ENCODE data around the gene GNRHR.
"Not testable (repeated sequence)": the region's sequence is repeated elsewhere in the genome, so short reads cannot be mapped to it uniquely, and the experiment has no call there.

Gene GNRHR

GRCh38 chr4:67754288-67754687 lies at the start of gene GNRHR:
TSS of gene GNRHR (minus strand) at chr4:67754388. CDS start at chr4:67754335, 53 bp downstream.
- no peak for FAIRE-seq
- DNase-seq (ENCODE audit: low spot score) = no peak

GRCh38 chr4:67796810-67797209 lies 42.6 kb upstream of the GNRHR start:
- DNase-seq (ENCODE audit: low spot score) = no peak
- no peak for FAIRE-seq

- no peak for FAIRE-seq
- no peak for DNase-seq (ENCODE audit: low spot score)
Observed at GRCh38 chr4:67790721-67791120, 36.5 kb upstream of the GNRHR start.

GRCh38 chr4:67787311-67787710 lies 33.1 kb upstream of the GNRHR start:
- FAIRE-seq (no peak), DNase-seq (ENCODE audit: low spot score) (no peak)

GRCh38 chr4:67785528-67785927 lies 31.3 kb upstream of the GNRHR start:
- no peak for FAIRE-seq
- DNase-seq (ENCODE audit: low spot score) = no peak

- FAIRE-seq = no peak
- DNase-seq (ENCODE audit: low spot score) = no peak
Observed at GRCh38 chr4:67779631-67780030, 25.4 kb upstream of the GNRHR start.

- FAIRE-seq (no peak), DNase-seq (ENCODE audit: low spot score) (no peak)
Observed at GRCh38 chr4:67776746-67777145, 22.6 kb upstream of the GNRHR start.

GRCh38 chr4:67770422-67770821 lies 16.2 kb upstream of the GNRHR start:
- no peak for FAIRE-seq
- DNase-seq (ENCODE audit: low spot score) = no peak

GRCh38 chr4:67765928-67766327 lies 11.7 kb upstream of the GNRHR start:
- DNase-seq (ENCODE audit: low spot score) (no peak), FAIRE-seq (no peak)

GRCh38 chr4:67765401-67765800 lies 11.2 kb upstream of the GNRHR start:
- FAIRE-seq = no peak
- no peak for DNase-seq (ENCODE audit: low spot score)

- FAIRE-seq = no peak
- DNase-seq (ENCODE audit: low spot score) = no peak
Observed at GRCh38 chr4:67764183-67764582, 10.0 kb upstream of the GNRHR start.

- DNase-seq (ENCODE audit: low spot score) = no peak
- FAIRE-seq = no peak
Observed at GRCh38 chr4:67762086-67762485, 7.9 kb upstream of the GNRHR start.

- FAIRE-seq; DNase-seq (ENCODE audit: low spot score): not testable (repeated sequence)
Observed at GRCh38 chr4:67756991-67757390, 2.8 kb upstream of the GNRHR start.

- DNase-seq (ENCODE audit: low spot score) = no peak
- FAIRE-seq = no peak
Observed at GRCh38 chr4:67755974-67756373, 1.8 kb upstream of the GNRHR start.

GRCh38 chr4:67751260-67751659 lies 2.9 kb downstream of the GNRHR start:
- DNase-seq (ENCODE audit: low spot score) (no peak), FAIRE-seq (no peak)

- DNase-seq (ENCODE audit: low spot score) (no peak), FAIRE-seq (no peak)
Observed at GRCh38 chr4:67750691-67751090, 3.5 kb downstream of the GNRHR start.

- no peak for DNase-seq (ENCODE audit: low spot score)
- FAIRE-seq = no peak
Observed at GRCh38 chr4:67749286-67749685, 4.9 kb downstream of the GNRHR start.

- FAIRE-seq (no peak), DNase-seq (ENCODE audit: low spot score) (peak; percentile 23)
Observed at GRCh38 chr4:67746797-67747495, 7.2 kb downstream of the GNRHR start.

- DNase-seq (ENCODE audit: low spot score) = no peak
- FAIRE-seq = no peak
Observed at GRCh38 chr4:67744561-67745283, 9.5 kb downstream of the GNRHR start.

GRCh38 chr4:67743194-67743593 lies 11.0 kb downstream of the GNRHR start:
- FAIRE-seq (no peak), DNase-seq (ENCODE audit: low spot score) (no peak)

GRCh38 chr4:67736262-67736661 lies 17.9 kb downstream of the GNRHR start:
- FAIRE-seq (no peak), DNase-seq (ENCODE audit: low spot score) (no peak)

- no peak for FAIRE-seq
- DNase-seq (ENCODE audit: low spot score) = no peak
Observed at GRCh38 chr4:67735325-67735724, 18.9 kb downstream of the GNRHR start.

GRCh38 chr4:67730511-67730910 lies 23.7 kb downstream of the GNRHR start:
- not testable (repeated sequence) for FAIRE-seq

More at GRCh38 chr4:67730511-67730910, 23.7 kb downstream of the GNRHR start:
- DNase-seq (ENCODE audit: low spot score) = not testable (repeated sequence)
